H1 (cell line): Measurements from ENCODE around the gene DNAJC5G. TPM values are rescaled to one million over a fixed set of nuclear protein-coding genes. Genes with fewer than 3 reads are reported as not detected.

Experiments
- CTCF ChIA-PET: fragments of 300-600 bp; sonication (Branson Sonifier 250); formaldehyde crosslinking; loops from one replicate; lab custom pipeline; 2021; ENCODE audit not compliant: partially characterized antibody; lab: Charles Lee
- POLR2A ChIA-PET: fragments of 300-600 bp; sonication (Branson Sonifier 250); formaldehyde crosslinking; loops from one replicate; lab custom pipeline; 2021; ENCODE audit warnings: inconsistent platforms; ENCODE audit not compliant: partially characterized antibody; lab: Charles Lee
- DNase-seq, 2 experiments: peaks; one replicate each; pipeline versions ENCODE4 v3.0.0 to v3.0.0-alpha.2; 2010 to 2022; ENCODE audit warnings: low spot score in 2 of 2, low read depth in 1 of 2, mixed read lengths in 1 of 2
- FAIRE-seq: peaks from 2 replicates; lab custom pipeline; 2011; peaks lifted over from hg19 to GRCh38; lab: Jason Lieb, UNC
- H2AFZ ChIP-seq: 2 replicates; pipeline ENCODE4 v1.8.1; 2012; ENCODE audit warnings: low read length, inconsistent platforms
- H2AK5ac ChIP-seq: 2 replicates; pipeline ENCODE4 v1.6.1; 2013; ENCODE audit warnings: low read depth, low read length
- H2BK120ac ChIP-seq: replicated peaks from 2 replicates; pipeline ENCODE3; 2013; ENCODE audit warnings: low read depth, low read length, inconsistent platforms
- H2BK12ac ChIP-seq: 2 replicates; pipeline ENCODE4 v1.6.1; 2013; ENCODE audit warnings: low read depth, low read length
- H2BK15ac ChIP-seq: 2 replicates; pipeline ENCODE4 v1.6.1; 2013; ENCODE audit warnings: low read length
- H2BK20ac ChIP-seq: 2 replicates; pipeline ENCODE4 v1.6.1; 2013; ENCODE audit warnings: low read length
- H2BK5ac ChIP-seq: 2 replicates; pipeline ENCODE4 v1.6.1; 2013; ENCODE audit warnings: low read depth, low read length
- H3K14ac ChIP-seq: 2 replicates; pipeline ENCODE4 v1.6.1; 2013; ENCODE audit warnings: inconsistent platforms; ENCODE audit not compliant: insufficient read length
- H3K18ac ChIP-seq: 2 replicates; pipeline ENCODE4 v1.6.1; 2013; ENCODE audit warnings: low read length; ENCODE audit errors: extremely low read depth
- H3K23ac ChIP-seq: 2 replicates; pipeline ENCODE4 v1.6.1; 2013; ENCODE audit warnings: inconsistent platforms; ENCODE audit not compliant: insufficient read length
- H3K23me2 ChIP-seq: 2 replicates; pipeline ENCODE4 v1.6.1; 2013; ENCODE audit warnings: low read depth, low read length
- H3K27ac ChIP-seq: 2 replicates; pipeline ENCODE4 v1.6.1; 2011; ENCODE audit warnings: low read depth, low read length, inconsistent platforms
- H3K27me3 ChIP-seq, 4 experiments: replicated peaks in 1 of 4; 1 replicate in 1 of 4; 2 replicates in 3 of 4; pipeline versions ENCODE4 v1.6.1 to v1.8.1; 2011 to 2013; ENCODE audit warnings: low read length in 3 of 4, mild to moderate bottlenecking in 3 of 4, inconsistent platforms in 2 of 4, mixed read lengths in 2 of 4, moderate library complexity in 1 of 4; ENCODE audit not compliant: control insufficient read depth in 3 of 4, insufficient read depth in 3 of 4; ENCODE audit errors: extremely low read depth in 1 of 4
- H3K36me3 ChIP-seq, 4 experiments: 2 replicates each; pipeline versions ENCODE4 v1.6.1 to v1.8.1; 2011 to 2013; ENCODE audit warnings: mild to moderate bottlenecking in 4 of 4, low read length in 3 of 4, moderate library complexity in 2 of 4, control low read depth in 1 of 4, inconsistent platforms in 1 of 4; ENCODE audit not compliant: insufficient read depth in 4 of 4, control insufficient read depth in 2 of 4
- H3K4ac ChIP-seq: replicated peaks from 2 replicates; pipeline ENCODE3; 2013; ENCODE audit warnings: low read length, low read depth, mixed read lengths, inconsistent platforms; ENCODE audit not compliant: insufficient read length
- H3K4me1 ChIP-seq, 4 experiments: replicated peaks in 1 of 4; 1 replicate in 1 of 4; 2 replicates in 3 of 4; pipeline versions ENCODE4 v1.6.1 to v1.8.1; 2011 to 2013; ENCODE audit warnings: low read length in 3 of 4, inconsistent platforms in 2 of 4, mixed read lengths in 1 of 4; ENCODE audit not compliant: insufficient read depth in 4 of 4, control insufficient read depth in 3 of 4
- H3K4me2 ChIP-seq, 2 experiments: 2 replicates each; pipeline versions ENCODE4 v1.6.1 to v1.8.1; 2011 to 2013; ENCODE audit warnings: low read depth in 2 of 2, low read length in 2 of 2, control low read depth in 1 of 2, inconsistent platforms in 1 of 2, mild to moderate bottlenecking in 1 of 2; ENCODE audit not compliant: insufficient read depth in 1 of 2
- H3K4me3 ChIP-seq, 4 experiments: fragments of 200-600, 300-600 bp in 1 of 4; sonication (generic), shearing (Covaris generic), sonication (Bioruptor Twin) in 1 of 4; 2 replicates each; pipeline versions ENCODE4 v1.5.1 to v1.8.1; 2011 to 2016; ENCODE audit warnings: low read length in 4 of 4, low read depth in 3 of 4, control low read depth in 2 of 4, inconsistent platforms in 2 of 4, mild to moderate bottlenecking in 2 of 4, mixed read lengths in 1 of 4, moderate library complexity in 1 of 4; ENCODE audit not compliant: insufficient read depth in 2 of 4; ENCODE audit errors: extremely low read depth in 1 of 4
- H3K56ac ChIP-seq: replicated peaks from 2 replicates; pipeline ENCODE3; 2013; ENCODE audit warnings: low read depth, mild to moderate bottlenecking, mixed read lengths, low read length, inconsistent platforms; ENCODE audit not compliant: insufficient read length
- H3K79me1 ChIP-seq: 2 replicates; pipeline ENCODE4 v1.6.1; 2013; ENCODE audit warnings: low read depth, low read length, control low read depth
- H3K79me2 ChIP-seq, 2 experiments: 2 replicates each; pipeline versions ENCODE4 v1.6.1 to v1.8.1; 2012 to 2013; ENCODE audit warnings: low read length in 2 of 2, mild to moderate bottlenecking in 2 of 2, inconsistent platforms in 1 of 2; ENCODE audit not compliant: insufficient read depth in 2 of 2, control insufficient read depth in 1 of 2
- H3K9ac ChIP-seq, 4 experiments: replicated peaks in 1 of 4; 1 replicate in 1 of 4; 2 replicates in 3 of 4; pipeline versions ENCODE4 v1.6.1 to v1.8.1; 2011 to 2013; ENCODE audit warnings: low read depth in 3 of 4, low read length in 3 of 4, control low read depth in 2 of 4, mild to moderate bottlenecking in 2 of 4, moderate library complexity in 2 of 4, inconsistent platforms in 1 of 4; ENCODE audit errors: extremely low read depth in 1 of 4
- H3K9me3 ChIP-seq, 2 experiments: 2 replicates each; pipeline versions ENCODE4 v1.6.1 to v1.8.1; 2012 to 2013; ENCODE audit warnings: mild to moderate bottlenecking in 2 of 2, moderate library complexity in 2 of 2, control low read depth in 1 of 2, inconsistent platforms in 1 of 2, low read depth in 1 of 2, low read length in 1 of 2, mixed read lengths in 1 of 2; ENCODE audit not compliant: insufficient read depth in 2 of 2
- H4K20me1 ChIP-seq, 2 experiments: replicated peaks in 1 of 2; 2 replicates each; pipeline versions ENCODE3 to v1.8.1; 2011 to 2013; ENCODE audit warnings: inconsistent platforms in 2 of 2, low read length in 2 of 2, mild to moderate bottlenecking in 1 of 2; ENCODE audit not compliant: insufficient read depth in 2 of 2, control insufficient read depth in 1 of 2
- H4K5ac ChIP-seq: 2 replicates; pipeline ENCODE4 v1.6.1; 2013; ENCODE audit warnings: low read length, low read depth, mixed read lengths, inconsistent platforms; ENCODE audit not compliant: insufficient read length
- H4K8ac ChIP-seq: 2 replicates; pipeline ENCODE4 v1.8.0; 2013; ENCODE audit warnings: mild to moderate bottlenecking, moderate library complexity, low read length, inconsistent platforms; ENCODE audit not compliant: insufficient read depth; ENCODE audit errors: extremely low read depth
- H4K91ac ChIP-seq: replicated peaks from 2 replicates; pipeline ENCODE3; 2013; ENCODE audit warnings: low read length, mixed read lengths, inconsistent platforms; ENCODE audit not compliant: insufficient read length
- BCL11A ChIP-seq, 2 experiments: IDR thresholded peaks; one replicate each; pipeline ENCODE4 v1.6.1; 2011; ENCODE audit warnings: low read depth in 2 of 2, low read length in 2 of 2, mild to moderate bottlenecking in 2 of 2
- EZH2 ChIP-seq: fragments of 200-600 bp; sonication (generic); IDR thresholded peaks from 2 replicates; pipeline ENCODE4 v1.7.1; 2012; ENCODE audit warnings: low read depth, mild to moderate bottlenecking, moderate library complexity, low read length, inconsistent platforms; ENCODE audit not compliant: severe bottlenecking
- FOSL1 ChIP-seq: IDR thresholded peaks from 2 replicates; pipeline ENCODE4 v1.6.1; 2011; ENCODE audit warnings: mild to moderate bottlenecking, low read depth, low read length, moderate library complexity; ENCODE audit not compliant: insufficient read depth
- PHF8 ChIP-seq: fragments of 200-600 bp; sonication (generic); conservative IDR thresholded peaks from 2 replicates; pipeline ENCODE4 v1.7.1; 2012; ENCODE audit warnings: low read depth, mild to moderate bottlenecking, inconsistent platforms, low read length, moderate library complexity
- POU5F1 ChIP-seq: IDR thresholded peaks from 2 replicates; pipeline ENCODE4 v1.6.1; 2011; ENCODE audit warnings: low read depth, mild to moderate bottlenecking, low read length, moderate library complexity
- RFX5 ChIP-seq: IDR thresholded peaks from 2 replicates; pipeline ENCODE4 v1.6.1; 2011; ENCODE audit warnings: low read depth, low read length, improper control_type of control experiment, borderline replicate concordance
- SP2 ChIP-seq: IDR thresholded peaks from 2 replicates; pipeline ENCODE4 v1.6.1; 2012; ENCODE audit warnings: mild to moderate bottlenecking, low read length, inconsistent platforms
- SRF ChIP-seq: IDR thresholded peaks from 2 replicates; pipeline ENCODE4 v1.6.1; 2011; ENCODE audit warnings: mild to moderate bottlenecking, low read depth, low read length, moderate library complexity
- YY1 ChIP-seq: IDR thresholded peaks from 2 replicates; pipeline ENCODE4 v1.6.1; 2011; ENCODE audit warnings: low read depth, mild to moderate bottlenecking, low read length
- ZNF274 ChIP-seq: IDR thresholded peaks from 2 replicates; pipeline ENCODE4 v1.7.0; 2012; ENCODE audit warnings: low read length, borderline replicate concordance; ENCODE audit errors: extremely low read depth
- WGBS, 2 experiments: shearing (Covaris generic) in 1 of 2; methylation state at CpG; one replicate each; pipeline versions ENCODE4 v1.1.6 to v1.1.7; 2013 to 2015; ENCODE audit warnings: low lambda C conversion rate in 2 of 2, mixed read lengths in 2 of 2, inconsistent platforms in 1 of 2, low coverage in 1 of 2, missing lambda C conversion rate in 1 of 2; ENCODE audit not compliant: insufficient replicate concordance in 2 of 2, insufficient coverage in 1 of 2, insufficient read length in 1 of 2; ENCODE audit errors: extremely low coverage in 1 of 2, missing lambda C conversion rate in 1 of 2; 5-methylcytosine and 5-hydroxymethylcytosine counted together
- polyA plus RNA-seq, 7 experiments: library from polyadenylated mRNA; depleted of rRNA in 3 of 7; stranded (reverse) in 5 of 7; unstranded in 2 of 7; fragments of >200 nt in 5 of 7; fragments of 200-250 nt in 2 of 7; gene quantifications; 1 replicate in 5 of 7; 2 replicates in 1 of 7; 4 replicates in 1 of 7; pipeline versions ENCODE4 v1.2.1 to v1.2.3, GENCODE V29; 2011 to 2013; ENCODE audit warnings: missing spikeins in 2 of 7, mixed read lengths in 2 of 7
- total RNA-seq: library from RNA; stranded (reverse); fragmentation: NEBNext Ultra II Directional; extraction: Animal tissue kit (Norgen Biotek cat#: 25700); gene quantifications from 2 replicates; pipeline ENCODE4 v1.2.1, GENCODE V29; 2021

Gene DNAJC5G
- total and polyA plus RNA-seq, 2 of the 8 experiments (the other 6 are each of a cell fraction or from before 2014, with no cell fraction given), result 0.83 to 1.4 TPM

- Histone ChIP-seq H2BK15ac (no peak overlapping the region), H3K79me1 (no peaks in the 10 kb centered on the region), H3K14ac (no peak overlapping the region), H3K36me3 (peaks cover 73 to 99% (median 96%) of the 10 kb centered on the region in 4 experiments), H3K23ac (no peak overlapping the region), H3K23me2 (no peaks in the 10 kb centered on the region), H3K9ac (no peak overlapping the region), H4K5ac (no peak overlapping the region), H2BK20ac (no peak overlapping the region), H3K56ac (no peak overlapping the region), H4K20me1 (peaks cover 4 to 23% of the 10 kb centered on the region in 2 experiments), H2BK120ac (no peak overlapping the region), H4K91ac (no peak overlapping the region), H3K18ac (no peak overlapping the region), H4K8ac (no peak overlapping the region), H2BK5ac (no peak overlapping the region), H3K9me3 (no peaks in the 10 kb centered on the region), H3K4me2 (no peak overlapping the region), H2AK5ac (no peak overlapping the region), H3K4me3 (no peak overlapping the region), H3K4me1 (no peaks in the 10 kb centered on the region), H2BK12ac (no peak overlapping the region), H3K27me3 (no peaks in the 10 kb centered on the region), H3K27ac (no peak overlapping the region), H3K4ac (no peak overlapping the region), H2AFZ (no peak overlapping the region), H3K79me2 (no peaks in the 10 kb centered on the region)
- no peak for DNase-seq
- ChIA-PET POLR2A (interaction anchor here (1.0 to 32.6 kb wide), 6 partner anchors 5 to 78 kb away, joined by 3 to 835 read pairs (median 4); partner anchors contain the start of gene CAD), CTCF (interaction anchor here (1.0 to 3.2 kb wide), 4 partner anchors 9 to 52 kb away, joined by 4 to 13 read pairs (median 5); no protein-coding TSS in a partner anchor)
- 97% methylated on average over 8 of the region's 8 CpGs; no CpG with 5 or more reads in 1 of the 2 experiments for WGBS, 2 experiments
- no peak for FAIRE-seq
- TF ChIP-seq POU5F1 (no peak), RFX5 (no peak), PHF8 (no peak), EZH2 (no peak), FOSL1 (no peak), ZNF274 (no peak), BCL11A (IDR thresholded peaks at IDR 0.05; ENCODE audit: low read depth in 2 of 2, low read length in 2 of 2) (no peak), YY1 (no peak), SRF (no peak), SP2 (no peak)
- TF ChIP-seq, all 59 proteins: peak for 0
These were observed 36.3 kb upstream of the DNAJC5G start for GRCh38 chr2:27238976-27239375.
